ENCODE data around the gene SPHKAP. TPM values are rescaled to one million over a fixed set of nuclear protein-coding genes. Genes with fewer than 3 reads are reported as not detected.
"Not testable (repeated sequence)": the region's sequence is repeated elsewhere in the genome, so short reads cannot be mapped to it uniquely, and the experiment has no call there.

SPHKAP gene
- total RNA-seq, 1 experiment from 2014 or later: not detected

GRCh38 chr2:228094377-228094921, 87.0 kb downstream of the SPHKAP start:
- DNase-seq (ENCODE audit: low spot score): no peak

GRCh38 chr2:228092056-228092455, 89.4 kb downstream of the SPHKAP start:
- DNase-seq (ENCODE audit: low spot score): no peak

GRCh38 chr2:228086561-228086960, 94.9 kb downstream of the SPHKAP start:
- DNase-seq (ENCODE audit: low spot score): no peak

- no peak for DNase-seq (ENCODE audit: low spot score)
Observed at GRCh38 chr2:228084717-228085116, 96.8 kb downstream of the SPHKAP start.

- no peak for DNase-seq (ENCODE audit: low spot score)
Observed at GRCh38 chr2:228083131-228083530, 98.4 kb downstream of the SPHKAP start.

GRCh38 chr2:228082571-228082970, 98.9 kb downstream of the SPHKAP start:
- DNase-seq (ENCODE audit: low spot score): no peak

- no peak for DNase-seq (ENCODE audit: low spot score)
Observed at GRCh38 chr2:228079194-228079593, 102.3 kb downstream of the SPHKAP start.

GRCh38 chr2:228076695-228077094, 104.8 kb downstream of the SPHKAP start:
- not testable (repeated sequence) for DNase-seq (ENCODE audit: low spot score)

- DNase-seq (ENCODE audit: low spot score): no peak
Observed at GRCh38 chr2:228072669-228073068, 108.8 kb downstream of the SPHKAP start.

- no peak for DNase-seq (ENCODE audit: low spot score)
Observed at GRCh38 chr2:228067309-228067708, 114.2 kb downstream of the SPHKAP start.

- no peak for DNase-seq (ENCODE audit: low spot score)
Observed at GRCh38 chr2:228066126-228066798, 115.2 kb downstream of the SPHKAP start.

GRCh38 chr2:228065686-228066085, 115.8 kb downstream of the SPHKAP start:
- no peak for DNase-seq (ENCODE audit: low spot score)

- DNase-seq (ENCODE audit: low spot score): no peak
Observed at GRCh38 chr2:228064796-228065315, 116.6 kb downstream of the SPHKAP start.

GRCh38 chr2:228064024-228064423, 117.5 kb downstream of the SPHKAP start:
- DNase-seq (ENCODE audit: low spot score): no peak

GRCh38 chr2:228063558-228063957, 117.9 kb downstream of the SPHKAP start:
- no peak for DNase-seq (ENCODE audit: low spot score)

- no peak for DNase-seq (ENCODE audit: low spot score)
Observed at GRCh38 chr2:228059735-228060134, 121.8 kb downstream of the SPHKAP start.

- no peak for DNase-seq (ENCODE audit: low spot score)
Observed at GRCh38 chr2:228056293-228057097, 125.0 kb downstream of the SPHKAP start.

- peak; percentile 66 for DNase-seq (ENCODE audit: low spot score)
Observed at GRCh38 chr2:228048838-228049490, 132.5 kb downstream of the SPHKAP start.

- DNase-seq (ENCODE audit: low spot score): no peak
Observed at GRCh38 chr2:228040995-228041394, 140.5 kb downstream of the SPHKAP start.

GRCh38 chr2:228039752-228040534, 141.5 kb downstream of the SPHKAP start:
- DNase-seq (ENCODE audit: low spot score): peak; percentile 61

- DNase-seq (ENCODE audit: low spot score): no peak
Observed at GRCh38 chr2:228038967-228039366, 142.5 kb downstream of the SPHKAP start.

Measured in HT-29 (cell line).